NCI-H2196 treated with DMSO at 0.1 percent for 48 hours (cell line): ENCODE data around the gene GSC2.
"Not testable (repeated sequence)": the region's sequence is repeated elsewhere in the genome, so short reads cannot be mapped to it uniquely, and the experiment has no call there.

Source experiments
- DNase-seq: peaks from one replicate; lab custom pipeline; 2025; ENCODE audit not compliant: unreplicated experiment; lab: John Stamatoyannopoulos, UW

Gene GSC2

GRCh38 chr22:19178065-19178656 lies 28.1 kb upstream of the GSC2 start:
- no peak for DNase-seq

- DNase-seq, result no peak
Observed at GRCh38 chr22:19177164-19178064, 27.3 kb upstream of the GSC2 start.

GRCh38 chr22:19176732-19177131 lies 26.6 kb upstream of the GSC2 start:
- DNase-seq, result no peak

- DNase-seq, result no peak
Observed at GRCh38 chr22:19176175-19176643, 26.1 kb upstream of the GSC2 start.

GRCh38 chr22:19175602-19176174 lies 25.6 kb upstream of the GSC2 start:
- DNase-seq, result no peak

GRCh38 chr22:19175026-19175601 lies 25.0 kb upstream of the GSC2 start:
- DNase-seq, result no peak

- no peak for DNase-seq
Observed at GRCh38 chr22:19174106-19175025, 24.3 kb upstream of the GSC2 start.

- DNase-seq, result no peak
Observed at GRCh38 chr22:19173047-19174035, 23.2 kb upstream of the GSC2 start.

GRCh38 chr22:19172213-19173046 lies 22.3 kb upstream of the GSC2 start:
- no peak for DNase-seq

- DNase-seq, result no peak
Observed at GRCh38 chr22:19169947-19170318, 19.8 kb upstream of the GSC2 start.

- DNase-seq, result no peak
Observed at GRCh38 chr22:19169002-19169946, 19.2 kb upstream of the GSC2 start.

- DNase-seq, result no peak
Observed at GRCh38 chr22:19168088-19168890, 18.2 kb upstream of the GSC2 start.

GRCh38 chr22:19167106-19167869 lies 17.2 kb upstream of the GSC2 start:
- DNase-seq, result no peak

GRCh38 chr22:19166421-19166820 lies 16.3 kb upstream of the GSC2 start:
- no peak for DNase-seq

- DNase-seq, result no peak
Observed at GRCh38 chr22:19164425-19164824, 14.3 kb upstream of the GSC2 start.

- DNase-seq, result not testable (repeated sequence)
Observed at GRCh38 chr22:19158649-19159048, 8.6 kb upstream of the GSC2 start.
